Measurements from ENCODE around the gene FBXL7.

Gene FBXL7

GRCh38 chr5:15734058-15734457, 234.1 kb downstream of the FBXL7 start:
- H3K27ac ChIP-seq (ENCODE audit: low read depth, low read length) = no peak overlapping the region
- TF ChIP-seq EZH2phosphoT487 (conservative IDR thresholded peaks at IDR 0.05; ENCODE audit: low read length) (no peak), CTCF (IDR thresholded peaks at IDR 0.05; ENCODE audit: insufficient read depth, low read length, poor library complexity, severe bottlenecking) (no peak)
- no peaks in the 10 kb centered on the region for H3K9me2 ChIP-seq (replicated peaks; ENCODE audit: insufficient read depth, low read length)
- H3K9ac ChIP-seq (ENCODE audit: low read length) = no peak overlapping the region
- no peaks in the 10 kb centered on the region for H3K9me3 ChIP-seq (ENCODE audit: insufficient read depth, low read length)
- no peaks in the 10 kb centered on the region for H3K36me3 ChIP-seq (ENCODE audit: low read length)
- H3F3A ChIP-seq (ENCODE audit: insufficient read depth) = no peaks in the 10 kb centered on the region
- H4K20me1 ChIP-seq (ENCODE audit: low read depth, low read length) = no peaks in the 10 kb centered on the region
- H3K27me3 ChIP-seq (ENCODE audit: low read length) = no peaks in the 10 kb centered on the region
- H3K79me2 ChIP-seq (ENCODE audit: insufficient read depth, low read length) = no peaks in the 10 kb centered on the region
- H3K4me3 ChIP-seq (ENCODE audit: insufficient read depth, low read length, poor library complexity, severe bottlenecking) = no peak overlapping the region
- H3K4me2 ChIP-seq (ENCODE audit: low read depth, low read length, poor library complexity, severe bottlenecking) = no peak overlapping the region
- H2AFZ ChIP-seq (ENCODE audit: low read depth, low read length, severe bottlenecking) = no peak overlapping the region

- Histone ChIP-seq H2AFZ (ENCODE audit: low read depth, low read length, severe bottlenecking) (no peak overlapping the region), H3K36me3 (ENCODE audit: low read length) (no peaks in the 10 kb centered on the region), H3K4me2 (ENCODE audit: low read depth, low read length, poor library complexity, severe bottlenecking) (no peak overlapping the region), H3K4me3 (ENCODE audit: insufficient read depth, low read length, poor library complexity, severe bottlenecking) (no peak overlapping the region), H3F3A (ENCODE audit: insufficient read depth) (no peaks in the 10 kb centered on the region), H3K9ac (ENCODE audit: low read length) (no peak overlapping the region), H3K27ac (ENCODE audit: low read depth, low read length) (no peak overlapping the region), H3K9me3 (ENCODE audit: insufficient read depth, low read length) (no peaks in the 10 kb centered on the region), H3K27me3 (ENCODE audit: low read length) (no peaks in the 10 kb centered on the region), H4K20me1 (ENCODE audit: low read depth, low read length) (no peaks in the 10 kb centered on the region), H3K9me2 (replicated peaks; ENCODE audit: insufficient read depth, low read length) (no peaks in the 10 kb centered on the region), H3K79me2 (ENCODE audit: insufficient read depth, low read length) (no peaks in the 10 kb centered on the region)
- TF ChIP-seq EZH2phosphoT487 (conservative IDR thresholded peaks at IDR 0.05; ENCODE audit: low read length) (no peak), CTCF (IDR thresholded peaks at IDR 0.05; ENCODE audit: insufficient read depth, low read length, poor library complexity, severe bottlenecking) (no peak)
Observed at GRCh38 chr5:15737036-15737821, 237.2 kb downstream of the FBXL7 start.

- no peak overlapping the region for H3K27ac ChIP-seq (ENCODE audit: low read depth, low read length)
- no peak overlapping the region for H3K9ac ChIP-seq (ENCODE audit: low read length)
- no peak overlapping the region for H3K4me3 ChIP-seq (ENCODE audit: insufficient read depth, low read length, poor library complexity, severe bottlenecking)
- no peaks in the 10 kb centered on the region for H4K20me1 ChIP-seq (ENCODE audit: low read depth, low read length)
- H3K9me2 ChIP-seq (replicated peaks; ENCODE audit: insufficient read depth, low read length) = no peaks in the 10 kb centered on the region
- H3K4me2 ChIP-seq (ENCODE audit: low read depth, low read length, poor library complexity, severe bottlenecking) = no peak overlapping the region
- no peaks in the 10 kb centered on the region for H3K79me2 ChIP-seq (ENCODE audit: insufficient read depth, low read length)
- H3K27me3 ChIP-seq (ENCODE audit: low read length) = no peaks in the 10 kb centered on the region
- H3K9me3 ChIP-seq (ENCODE audit: insufficient read depth, low read length) = no peaks in the 10 kb centered on the region
- H3F3A ChIP-seq (ENCODE audit: insufficient read depth) = no peaks in the 10 kb centered on the region
- H3K36me3 ChIP-seq (ENCODE audit: low read length) = no peaks in the 10 kb centered on the region
- no peak overlapping the region for H2AFZ ChIP-seq (ENCODE audit: low read depth, low read length, severe bottlenecking)
- no peak for TF ChIP-seq CTCF (IDR thresholded peaks at IDR 0.05; ENCODE audit: insufficient read depth, low read length, poor library complexity, severe bottlenecking)
- no peak for TF ChIP-seq EZH2phosphoT487 (conservative IDR thresholded peaks at IDR 0.05; ENCODE audit: low read length)
Observed at GRCh38 chr5:15737871-15738664, 238.1 kb downstream of the FBXL7 start.
